ENCODE data around the gene ITCH.
"Not testable (repeated sequence)": the region's sequence is repeated elsewhere in the genome, so short reads cannot be mapped to it uniquely, and the experiment has no call there.

ITCH gene

GRCh38 chr20:34514897-34515483, 151.9 kb downstream of the ITCH start:
- DNase-seq = peak; percentile 8

- peak; percentile 36 for DNase-seq
These were observed 152.6 kb downstream of the ITCH start for GRCh38 chr20:34515484-34516246.

- peak; percentile 96 for DNase-seq
These were observed 153.4 kb downstream of the ITCH start, which contains the start of gene DYNLRB1 for GRCh38 chr20:34516247-34517113. Gene DYNLRB1, plus strand, starts transcription at chr20:34516422. Its CDS starts 37 bp downstream, at chr20:34516459.

GRCh38 chr20:34517114-34517505, 154.0 kb downstream of the ITCH start:
- DNase-seq = no peak

GRCh38 chr20:34518863-34519262, 155.8 kb downstream of the ITCH start:
- DNase-seq = not testable (repeated sequence)

GRCh38 chr20:34519841-34520240, 156.8 kb downstream of the ITCH start:
- not testable (repeated sequence) for DNase-seq

GRCh38 chr20:34522969-34523871, 160.1 kb downstream of the ITCH start:
- peak; percentile 59 for DNase-seq

GRCh38 chr20:34524426-34524825, 161.4 kb downstream of the ITCH start:
- DNase-seq = no peak

GRCh38 chr20:34525342-34525708, 162.3 kb downstream of the ITCH start:
- no peak for DNase-seq

GRCh38 chr20:34525709-34526416, 162.8 kb downstream of the ITCH start:
- peak; percentile 95 for DNase-seq

GRCh38 chr20:34526466-34526865, 163.4 kb downstream of the ITCH start:
- DNase-seq = no peak

- no peak for DNase-seq
These were observed 163.9 kb downstream of the ITCH start for GRCh38 chr20:34527016-34527415.

GRCh38 chr20:34528921-34529297, 165.8 kb downstream of the ITCH start:
- DNase-seq = no peak

- no peak for DNase-seq
These were observed 166.7 kb downstream of the ITCH start for GRCh38 chr20:34529742-34530141.

- no peak for DNase-seq
These were observed 167.3 kb downstream of the ITCH start for GRCh38 chr20:34530342-34530741.

GRCh38 chr20:34531608-34532265, 168.7 kb downstream of the ITCH start:
- DNase-seq = no peak

GRCh38 chr20:34532320-34532719, 169.2 kb downstream of the ITCH start:
- DNase-seq = no peak

GRCh38 chr20:34532756-34533155, 169.7 kb downstream of the ITCH start:
- DNase-seq = no peak

GRCh38 chr20:34534391-34535165, 171.5 kb downstream of the ITCH start:
- DNase-seq = no peak

GRCh38 chr20:34535301-34535840, 172.3 kb downstream of the ITCH start:
- DNase-seq = no peak

Data from fibroblast of skin of right quadriceps (primary cell).